HG03108 (cell line): ENCODE measurements around the gene MYOM1.
"Not testable (repeated sequence)": the region's sequence is repeated elsewhere in the genome, so short reads cannot be mapped to it uniquely, and the experiment has no call there.

ENCODE experiments used
- ATAC-seq: cut with Tn5 transposase; IDR thresholded peaks from one replicate; pipeline ENCODE4 v1.9.1; 2021; ENCODE audit warnings: moderate library complexity; ENCODE audit not compliant: unreplicated experiment

The MYOM1 gene

GRCh38 chr18:3061581-3062312 lies 158.0 kb downstream of the MYOM1 start:
- ATAC-seq = no peak

- no peak for ATAC-seq
Observed at GRCh38 chr18:3060667-3061580, 158.8 kb downstream of the MYOM1 start.

- ATAC-seq = no peak
Observed at GRCh38 chr18:3059272-3059671, 160.5 kb downstream of the MYOM1 start.

- ATAC-seq = no peak
Observed at GRCh38 chr18:3058328-3059191, 161.2 kb downstream of the MYOM1 start.

- ATAC-seq = no peak
Observed at GRCh38 chr18:3057526-3057925, 162.2 kb downstream of the MYOM1 start.

- no peak for ATAC-seq
Observed at GRCh38 chr18:3056311-3056710, 163.5 kb downstream of the MYOM1 start.

- no peak for ATAC-seq
Observed at GRCh38 chr18:3055816-3056215, 164.0 kb downstream of the MYOM1 start.

GRCh38 chr18:3055186-3055728 lies 164.5 kb downstream of the MYOM1 start:
- ATAC-seq = no peak

- no peak for ATAC-seq
Observed at GRCh38 chr18:3054780-3055179, 165.0 kb downstream of the MYOM1 start.

GRCh38 chr18:3054214-3054613 lies 165.6 kb downstream of the MYOM1 start:
- no peak for ATAC-seq

- no peak for ATAC-seq
Observed at GRCh38 chr18:3053081-3053480, 166.7 kb downstream of the MYOM1 start.

GRCh38 chr18:3052411-3052758 lies 167.4 kb downstream of the MYOM1 start:
- ATAC-seq = no peak

- no peak for ATAC-seq
Observed at GRCh38 chr18:3051718-3052410, 167.9 kb downstream of the MYOM1 start.

GRCh38 chr18:3049897-3050454 lies 169.8 kb downstream of the MYOM1 start:
- not testable (repeated sequence) for ATAC-seq

- no peak for ATAC-seq
Observed at GRCh38 chr18:3048820-3049349, 170.9 kb downstream of the MYOM1 start.

GRCh38 chr18:3048121-3048520 lies 171.6 kb downstream of the MYOM1 start:
- ATAC-seq = no peak

- ATAC-seq = no peak
Observed at GRCh38 chr18:3046216-3046808, 173.5 kb downstream of the MYOM1 start.

- no peak for ATAC-seq
Observed at GRCh38 chr18:3044931-3045698, 174.7 kb downstream of the MYOM1 start.

- no peak for ATAC-seq
Observed at GRCh38 chr18:3042379-3042778, 177.4 kb downstream of the MYOM1 start.
